K562 (cell line): ENCODE results near the gene ARL3. TPM values are rescaled to one million over a fixed set of nuclear protein-coding genes. Genes with fewer than 3 reads are reported as not detected.
A peak's percentile ranks its signal among the peaks of the same experiment; 100 is the strongest.

Source experiments
- CBX5 ChIP-seq: IDR thresholded peaks from 2 replicates; pipeline ENCODE4 v1.6.1; 2014; ENCODE audit warnings: low read depth, borderline replicate concordance
- ETV1 ChIP-seq: fragments of 450-650 bp; conservative IDR thresholded peaks from 2 replicates; pipeline ENCODE4 v1.6.1; 2016; ENCODE audit warnings: missing genetic modification characterization, control low read depth, low read depth, missing compliant biosample characterization
- FOXM1 ChIP-seq, 2 experiments: fragments of 450-650 bp in 1 of 2; sonication (generic) in 1 of 2; formaldehyde crosslinking in 1 of 2; IDR thresholded peaks; 2 replicates each; pipeline versions ENCODE4 v1.6.1 to v1.9.0; 2017 to 2022; ENCODE audit warnings: low read depth in 2 of 2, mild to moderate bottlenecking in 2 of 2, missing genetic modification reagents in 1 of 2, moderate library complexity in 1 of 2
- GMEB1 ChIP-seq: fragments of 250-450 bp; sonication (Bioruptor Pico); IDR thresholded peaks from 2 replicates; pipeline ENCODE4 v1.4.0; 2020; ENCODE audit warnings: mild to moderate bottlenecking
- HLTF ChIP-seq: fragments of 450-650 bp; IDR thresholded peaks from 2 replicates; pipeline ENCODE4 v1.6.1; 2016
- L3MBTL2 ChIP-seq: fragments of 450-650 bp; IDR thresholded peaks from 2 replicates; pipeline ENCODE4 v1.6.1; 2016; ENCODE audit warnings: mild to moderate bottlenecking, moderate library complexity
- MEIS2 ChIP-seq: fragments of 450-650 bp; IDR thresholded peaks from 2 replicates; pipeline ENCODE4 v1.6.1; 2014; ENCODE audit warnings: mild to moderate bottlenecking; ENCODE audit not compliant: partially characterized antibody
- MLLT1 ChIP-seq, 2 experiments: fragments of 450-650 bp; IDR thresholded peaks; 2 replicates each; pipeline ENCODE4 v1.6.1; 2016
- SPI1 ChIP-seq: IDR thresholded peaks from 2 replicates; pipeline ENCODE4 v1.6.1; 2011; ENCODE audit warnings: low read depth, low read length, control low read depth, borderline replicate concordance
- THRB ChIP-seq: fragments of 450-650 bp; formaldehyde crosslinking; conservative IDR thresholded peaks from 2 replicates; pipeline ENCODE4 v1.4.0; 2022; ENCODE audit warnings: mild to moderate bottlenecking, missing genetic modification characterization
- ZNF512 ChIP-seq: IDR thresholded peaks from 2 replicates; pipeline ENCODE4 v1.6.1; 2016; ENCODE audit warnings: missing genetic modification characterization, missing compliant biosample characterization
- polyA plus RNA-seq, 8 experiments: library from polyadenylated mRNA; depleted of rRNA in 4 of 8; stranded (reverse) in 5 of 8; unstranded in 3 of 8; fragments of >200 nt; fragmentation: Nextera tagmentation in 2 of 8; fragmentation: Illumina TruSeq in 1 of 8; extraction: Ambion mirVana in 2 of 8; extraction: Trizol in 1 of 8; gene quantifications; 2 replicates each; pipeline versions ENCODE4 v1.2.1 to v1.2.3, GENCODE V29; 2011 to 2014; ENCODE audit warnings: inconsistent platforms in 1 of 8, missing spikeins in 1 of 8
- total RNA-seq, 7 experiments: library from RNA; depleted of rRNA in 6 of 7; stranded (reverse); fragments of >200 nt in 6 of 7; fragmentation: Illumina TruSeq in 2 of 7; extraction: Trizol in 2 of 7; gene quantifications; 2 replicates each; pipeline versions ENCODE4 v1.2.1 to v1.2.3, GENCODE V29; 2011 to 2021; ENCODE audit warnings: low replicate concordance in 1 of 7

The ARL3 gene
- total and polyA plus RNA-seq, 9 of the 15 experiments (the other 6 are each of a cell fraction or from before 2014, with no cell fraction given) = 2.9 to 8.9 (median 4.8) TPM

- TF ChIP-seq MLLT1 (IDR thresholded peaks at IDR 0.05) (peak in 1 of 2 experiments; percentile 72; a peak in 2 of 4 replicates), CBX5 (no peak), L3MBTL2 (peak; percentile 70), ETV1 (tag) (peak; percentile 52), GMEB1 (CRISPR knock-in tag) (no peak), FOXM1 (IDR thresholded peaks at IDR 0.05; ENCODE audit: low read depth) (peak; percentile 10; the same call in 1 of the 2 replicates), FOXM1 (CRISPR knock-in tag; IDR thresholded peaks at IDR 0.05; ENCODE audit: low read depth) (no peak), ZNF512 (tag) (no peak), SPI1 (0 out of 2 replicates have a peak, but pooled peaks have one; percentile 9), THRB (CRISPR knock-in tag) (0 out of 2 replicates have a peak, but pooled peaks have one; percentile 31), HLTF (0 out of 2 replicates have a peak, but pooled peaks have one; percentile 41), MEIS2 (peak; percentile 37)
Observed at GRCh38 chr10:102743588-102744373, 29.6 kb upstream of the ARL3 start, which contains the start of gene WBP1L (continued).
